HG03354 (cell line): Measurements from ENCODE around the gene MMAA.
"Not testable (repeated sequence)": the region's sequence is repeated elsewhere in the genome, so short reads cannot be mapped to it uniquely, and the experiment has no call there.

Experiments
- ATAC-seq: cut with Tn5 transposase; IDR thresholded peaks from one replicate; pipeline ENCODE4 v1.9.1; 2021; ENCODE audit warnings: mild to moderate bottlenecking; ENCODE audit not compliant: unreplicated experiment, poor library complexity, severe bottlenecking

The MMAA gene

GRCh38 chr4:145618932-145619638 is at the start of gene MMAA:
Gene MMAA (plus strand): TSS chr4:145619385. CDS start chr4:145639140, 19,755 bp downstream.
- peak; percentile 85 for ATAC-seq

- ATAC-seq = not testable (repeated sequence)
These were observed 44.6 kb upstream of the MMAA start for GRCh38 chr4:145574546-145574945.

- ATAC-seq = no peak
These were observed 38.3 kb upstream of the MMAA start for GRCh38 chr4:145580906-145581305.

- no peak for ATAC-seq
These were observed 35.8 kb upstream of the MMAA start for GRCh38 chr4:145583191-145584055.

- no peak for ATAC-seq
These were observed 32.0 kb upstream of the MMAA start for GRCh38 chr4:145587088-145587754.

GRCh38 chr4:145589381-145589780 is 29.8 kb upstream of the MMAA start:
- not testable (repeated sequence) for ATAC-seq

- ATAC-seq = no peak
These were observed 29.1 kb upstream of the MMAA start for GRCh38 chr4:145589916-145590702.

- no peak for ATAC-seq
These were observed 16.9 kb upstream of the MMAA start for GRCh38 chr4:145602129-145602760.

GRCh38 chr4:145605941-145606340 is 13.2 kb upstream of the MMAA start:
- no peak for ATAC-seq

- ATAC-seq = peak; percentile 71
These were observed 9.4 kb upstream of the MMAA start for GRCh38 chr4:145609481-145610427.

GRCh38 chr4:145613566-145614232 is 5.5 kb upstream of the MMAA start:
- peak; percentile 77 for ATAC-seq

GRCh38 chr4:145614233-145614610 is 5.0 kb upstream of the MMAA start:
- no peak for ATAC-seq

- ATAC-seq = peak; percentile 0
These were observed 814 bp upstream of the MMAA start for GRCh38 chr4:145618210-145618931.

- ATAC-seq = peak; percentile 65
These were observed 433 bp downstream of the MMAA start for GRCh38 chr4:145619639-145619996.

- ATAC-seq = not testable (repeated sequence)
These were observed 2.9 kb downstream of the MMAA start for GRCh38 chr4:145622067-145622466.

- peak; percentile 46 for ATAC-seq
These were observed 4.6 kb downstream of the MMAA start for GRCh38 chr4:145623831-145624230.
